ENCODE results near the gene HGF.
"Not testable (repeated sequence)": the region's sequence is repeated elsewhere in the genome, so short reads cannot be mapped to it uniquely, and the experiment has no call there.

The HGF gene

DNA sequence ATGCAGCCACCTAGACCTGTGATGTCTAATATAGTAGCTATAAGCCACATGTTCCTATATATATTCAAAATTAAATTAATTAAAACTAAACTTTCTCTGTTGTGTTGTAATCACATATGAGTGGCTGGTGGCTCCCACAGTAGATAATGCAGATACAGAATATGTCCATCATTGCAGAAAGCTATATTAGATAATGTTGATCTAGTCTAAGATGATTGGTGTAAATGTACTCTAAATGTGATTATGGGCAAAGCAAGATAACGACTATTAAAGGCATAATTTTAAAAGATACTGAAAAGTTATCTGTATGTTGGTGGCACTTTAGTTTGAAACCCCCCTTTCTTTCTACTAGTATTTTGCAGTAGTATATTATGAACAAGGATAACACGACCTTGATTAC is 5.7 kb upstream of the HGF start:
- DNase-seq = no peak

DNA sequence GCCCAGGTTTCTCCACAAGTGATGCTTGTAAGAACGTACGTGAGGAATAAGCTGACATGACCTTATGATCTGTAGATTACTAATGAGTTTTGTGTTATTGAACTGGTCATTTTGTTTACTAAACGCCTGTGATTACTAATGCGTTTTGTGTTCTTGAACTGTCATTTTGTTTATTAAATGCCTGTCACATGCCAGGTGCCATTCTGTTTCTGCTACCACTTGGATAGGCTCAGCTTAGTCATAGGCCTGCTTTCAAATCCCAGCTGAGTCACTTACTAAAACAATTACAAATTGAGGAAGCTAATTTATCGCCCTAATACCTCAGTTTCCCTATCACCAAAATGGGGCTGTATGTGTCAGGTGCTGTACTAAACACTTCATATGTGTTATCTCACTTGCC is 4.7 kb upstream of the HGF start:
- no peak for DNase-seq

DNA sequence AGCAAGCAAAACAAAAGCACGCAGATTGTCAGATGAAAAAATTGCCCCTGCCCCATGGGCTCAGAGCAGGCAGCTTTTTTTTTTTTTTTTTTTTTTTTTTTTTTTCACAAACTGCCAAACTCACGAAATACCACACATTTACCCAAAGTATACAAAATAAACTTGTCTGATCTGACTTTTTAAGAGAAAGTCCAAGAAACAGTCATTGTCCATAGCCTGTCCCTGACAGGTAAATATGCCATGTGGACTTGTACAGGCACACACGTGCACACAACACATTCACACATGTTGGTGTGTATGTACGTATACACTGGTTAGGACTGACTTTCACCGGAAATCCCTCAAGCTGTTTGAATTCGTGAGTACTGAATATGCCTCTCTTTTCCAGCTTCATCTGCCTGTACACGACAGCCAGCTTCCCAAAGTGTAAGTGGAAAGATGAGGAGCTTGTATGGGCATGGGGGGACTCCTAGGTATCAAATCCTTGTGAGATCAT is 929 bp upstream of the HGF start:
- DNase-seq = no peak

DNA sequence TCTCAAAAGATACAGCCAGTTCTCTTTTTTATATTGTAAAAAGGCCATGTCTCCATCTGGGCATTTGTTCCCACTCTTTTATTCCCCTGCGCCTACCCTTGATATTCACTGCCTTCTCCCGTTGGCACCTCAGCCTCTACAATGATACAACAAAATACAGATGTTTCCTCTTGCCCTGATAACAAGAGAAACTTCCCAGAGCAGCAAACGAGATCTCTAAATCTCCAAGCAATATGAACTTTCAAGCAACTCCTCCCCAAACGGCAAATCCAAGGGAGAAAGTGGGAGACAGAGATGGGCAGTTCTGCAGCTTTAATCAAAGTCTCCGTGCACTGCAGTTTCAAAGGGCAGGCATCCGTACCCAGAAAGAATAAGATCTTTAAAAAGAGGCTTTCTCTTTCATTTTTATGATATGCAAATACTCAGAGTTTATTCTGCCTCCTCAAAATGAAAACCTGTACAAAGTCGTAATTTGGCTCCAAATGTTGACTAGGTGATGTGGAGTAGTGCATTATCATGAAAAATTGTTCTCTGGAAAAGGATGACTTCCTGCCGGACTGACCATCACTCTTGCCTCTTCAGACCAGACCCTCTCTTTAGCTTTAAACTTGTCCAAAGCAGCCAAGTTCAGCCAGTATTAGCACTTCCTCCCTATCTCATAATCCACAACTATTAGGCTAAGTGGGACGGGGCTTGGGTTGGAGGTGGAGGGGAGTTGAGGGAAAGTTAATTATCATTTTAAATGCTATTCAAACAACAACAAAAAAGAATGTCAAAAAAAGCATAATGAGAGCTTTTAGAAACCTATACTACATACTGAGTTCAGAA is 682 bp downstream of the HGF start:
- no peak for DNase-seq

DNA sequence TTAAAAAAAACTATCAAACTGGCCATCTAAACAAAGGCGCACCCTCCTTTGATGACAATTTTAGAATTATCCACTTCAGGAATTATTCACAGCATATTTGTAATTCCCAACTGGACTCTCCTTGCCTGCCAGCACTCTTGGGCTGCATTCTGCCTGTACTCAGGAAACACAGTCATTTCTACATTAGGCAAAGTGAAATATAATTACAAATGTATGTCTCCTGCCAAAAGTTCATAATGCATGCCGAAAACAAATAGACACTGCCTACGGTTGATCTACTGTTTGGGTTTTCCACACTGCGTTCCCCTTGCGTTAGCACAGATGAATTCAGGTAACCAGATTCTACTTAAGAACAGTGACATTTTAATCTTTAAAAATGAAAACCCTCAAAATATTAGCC is 1.9 kb downstream of the HGF start:
- no peak for DNase-seq

DNA sequence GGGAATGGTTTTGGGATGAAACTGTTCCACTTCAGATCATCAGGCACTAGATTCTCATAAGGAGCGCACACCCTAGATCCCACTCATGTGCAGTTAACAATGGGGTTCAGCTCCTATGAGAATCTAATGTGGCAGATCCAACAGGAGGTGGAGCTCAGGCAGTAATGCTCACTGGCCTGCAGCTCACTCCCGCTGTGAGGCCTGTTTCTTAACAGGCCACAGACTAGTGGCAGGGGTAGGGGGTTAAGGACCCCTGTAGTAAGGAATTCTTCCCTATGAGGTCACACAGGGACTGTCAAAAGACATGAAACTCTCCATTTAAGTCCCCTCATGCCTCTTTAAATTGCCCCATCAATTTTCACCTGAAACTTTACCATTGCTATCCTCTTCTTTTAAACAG is 8.0 kb downstream of the HGF start:
- no peak for DNase-seq

DNA sequence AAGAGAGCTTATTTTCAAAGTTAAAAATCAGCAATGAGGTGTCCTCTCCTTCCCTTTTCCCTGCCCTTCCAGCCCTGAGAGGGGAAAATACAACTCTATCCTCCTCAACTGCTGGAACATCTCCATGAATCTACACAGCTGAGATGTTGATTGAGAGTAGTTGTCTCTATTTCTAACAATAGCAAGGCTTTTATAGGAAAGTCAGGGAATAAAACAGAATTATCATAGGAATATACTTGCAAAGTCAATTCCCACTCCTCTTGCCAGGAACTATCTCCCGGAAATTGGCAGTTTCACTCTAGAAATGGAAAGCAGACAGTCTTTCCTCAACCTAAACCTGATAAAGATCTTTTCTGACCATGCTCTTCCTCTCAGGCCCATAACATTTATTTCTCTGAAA is 8.8 kb downstream of the HGF start:
- no peak for DNase-seq

DNA sequence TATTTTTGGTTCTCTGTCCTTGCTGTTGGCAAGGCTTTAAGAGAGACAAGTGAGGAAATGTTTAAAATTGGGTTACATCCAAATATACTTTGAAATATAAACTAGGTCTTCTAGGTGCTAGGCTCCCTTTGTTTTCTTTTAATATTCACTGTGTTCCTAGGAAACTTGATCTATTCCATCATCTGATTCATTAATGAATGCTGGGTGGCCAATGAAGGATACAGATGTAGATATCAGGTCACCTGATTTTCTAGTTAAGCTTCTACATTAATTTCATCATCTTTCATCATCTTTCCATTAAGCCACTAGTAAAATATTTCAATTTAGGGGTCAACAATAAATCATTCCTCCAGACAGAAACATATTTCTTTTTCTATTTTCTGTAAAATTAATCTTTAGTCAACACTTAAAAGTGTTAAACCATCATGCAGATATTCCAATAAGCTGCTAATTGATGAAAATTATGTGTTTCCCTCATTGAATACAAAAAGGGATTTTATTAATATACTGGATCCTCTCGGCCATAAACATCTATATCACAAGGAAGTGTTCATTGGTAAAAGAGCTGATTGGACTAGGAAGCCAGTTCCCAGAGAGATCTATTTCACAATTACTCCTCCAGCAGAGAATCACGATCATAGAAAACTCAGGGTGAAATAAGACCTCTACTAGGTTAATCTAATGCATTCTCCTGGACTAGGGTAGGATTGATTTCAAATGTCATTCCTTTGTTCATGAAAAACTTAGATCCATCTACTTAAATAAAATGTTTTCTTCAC is 14.7 kb downstream of the HGF start:
- no peak for DNase-seq

DNA sequence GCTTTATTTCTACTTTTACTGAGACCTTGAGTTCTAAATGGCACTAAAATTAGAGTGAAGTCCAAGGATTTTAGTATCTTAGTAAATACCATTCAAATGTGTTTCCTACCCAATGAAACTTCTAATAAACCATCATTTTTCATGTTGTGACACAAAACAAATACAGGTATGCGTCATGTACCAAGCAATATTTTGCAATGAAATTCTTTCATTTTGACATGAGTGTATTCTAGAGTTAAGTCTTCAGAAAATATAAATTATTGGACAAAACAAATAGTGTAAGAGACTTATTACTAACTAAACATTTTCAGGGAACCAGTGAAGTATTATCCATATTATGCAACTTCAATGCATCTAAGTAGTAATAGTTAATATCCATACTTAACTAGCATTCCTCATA is 16.5 kb downstream of the HGF start:
- no peak for DNase-seq

DNA sequence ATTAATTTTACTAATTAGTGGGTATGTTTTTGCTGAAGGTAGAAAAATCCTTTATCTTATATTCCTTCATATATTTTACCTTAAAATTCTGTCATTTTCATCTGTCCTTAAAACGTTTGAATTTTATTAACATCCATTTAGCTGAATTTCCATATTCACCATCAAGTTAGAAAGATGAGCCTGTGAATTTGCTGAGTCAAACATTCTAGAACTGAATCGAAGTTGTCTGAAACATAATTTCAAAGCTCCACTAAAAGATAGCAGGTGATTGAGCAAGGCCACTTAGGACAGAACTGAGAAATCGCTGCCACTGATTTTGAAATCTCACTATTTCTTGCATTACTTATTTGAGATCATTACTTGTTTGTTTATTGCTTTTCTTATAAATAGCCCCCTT is 17.5 kb downstream of the HGF start:
- DNase-seq = no peak

DNA sequence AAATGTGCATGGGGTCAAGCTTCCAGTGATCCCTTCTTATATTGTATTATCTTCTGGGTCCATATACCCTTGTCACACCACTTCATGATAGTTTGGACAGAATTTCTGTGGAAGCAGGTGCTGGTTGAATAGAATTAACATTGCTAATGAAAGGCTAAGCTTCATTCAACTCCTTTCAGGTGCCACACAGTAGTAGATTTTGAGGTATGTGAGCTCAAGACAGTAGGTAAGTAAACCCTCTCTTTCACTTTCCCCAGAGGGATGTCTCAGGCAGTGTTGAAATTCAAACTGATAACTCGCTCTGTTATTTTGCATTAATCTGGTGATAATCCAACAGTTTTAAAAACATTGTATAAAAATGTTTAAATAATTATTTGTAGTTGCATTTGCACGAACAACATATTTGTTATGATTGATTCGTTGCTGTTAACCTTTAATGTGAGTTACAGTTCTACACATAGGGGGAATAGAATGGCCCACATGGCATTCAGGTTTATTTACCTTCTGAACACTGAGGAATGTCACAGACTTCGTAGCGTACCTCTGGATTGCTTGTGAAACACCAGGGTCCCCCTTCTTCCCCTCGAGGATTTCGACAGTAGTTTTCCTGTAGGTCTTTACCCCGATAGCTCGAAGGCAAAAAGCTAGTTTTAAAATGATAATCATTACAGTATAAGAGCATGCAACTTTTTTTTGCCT is 18.1 kb downstream of the HGF start:
- no peak for DNase-seq

DNA sequence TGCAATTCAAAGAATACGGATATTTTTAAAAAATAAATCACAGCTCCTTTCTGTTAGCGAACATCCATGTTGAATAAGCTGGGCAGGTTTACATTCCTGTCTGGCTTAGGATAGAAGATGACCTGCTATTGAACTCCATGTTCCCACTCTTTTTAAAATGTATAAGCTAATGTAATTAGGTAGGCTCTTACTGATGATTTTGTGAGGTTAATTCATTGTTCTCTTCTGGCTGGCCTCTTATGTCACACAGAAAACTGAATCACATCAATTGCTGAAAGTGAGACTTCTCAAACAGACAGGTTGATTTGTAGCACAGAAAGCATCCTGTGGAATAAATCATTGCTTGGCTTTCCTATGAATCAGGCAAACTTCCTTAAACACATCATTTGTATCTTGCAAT is 24.2 kb downstream of the HGF start:
- no peak for DNase-seq

DNA sequence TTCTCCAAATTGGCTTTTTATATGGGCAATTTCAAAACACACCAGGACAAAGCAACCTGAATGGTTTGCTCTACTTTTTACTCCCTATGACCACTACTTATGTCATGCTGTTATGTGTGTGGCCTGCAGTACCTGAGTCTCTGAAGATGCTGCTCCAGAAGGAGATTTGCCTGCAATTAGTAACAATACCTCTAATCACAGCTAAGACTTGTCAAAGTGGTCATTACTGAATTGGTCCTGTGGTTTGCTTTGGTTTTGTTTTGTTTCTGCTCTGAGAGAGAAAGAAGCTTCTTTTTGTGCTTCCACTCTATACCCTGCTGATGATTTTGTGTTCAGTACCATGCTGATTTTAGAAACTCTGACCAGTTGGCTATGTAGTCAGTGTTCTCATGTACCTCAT is 25.5 kb downstream of the HGF start:
- no peak for DNase-seq

DNA sequence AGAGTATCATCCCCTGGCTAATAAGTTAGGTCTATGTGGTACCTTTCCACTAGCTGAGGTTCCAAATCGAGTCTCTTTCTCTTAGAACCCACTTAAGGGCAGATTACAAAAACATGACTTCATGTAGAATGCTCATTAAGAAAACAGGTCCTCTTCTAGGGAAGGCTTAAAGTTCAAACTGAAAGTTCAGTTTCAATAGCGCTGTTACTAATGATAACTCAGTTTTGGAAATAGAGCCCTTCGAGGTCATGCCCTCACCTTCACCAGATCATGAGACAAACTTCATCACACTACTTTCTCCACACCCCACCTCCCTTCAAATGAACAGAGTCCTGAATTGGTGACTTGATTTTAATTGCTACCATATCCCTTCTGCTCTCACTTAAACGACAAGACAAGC is 26.2 kb downstream of the HGF start:
- DNase-seq = no peak

DNA sequence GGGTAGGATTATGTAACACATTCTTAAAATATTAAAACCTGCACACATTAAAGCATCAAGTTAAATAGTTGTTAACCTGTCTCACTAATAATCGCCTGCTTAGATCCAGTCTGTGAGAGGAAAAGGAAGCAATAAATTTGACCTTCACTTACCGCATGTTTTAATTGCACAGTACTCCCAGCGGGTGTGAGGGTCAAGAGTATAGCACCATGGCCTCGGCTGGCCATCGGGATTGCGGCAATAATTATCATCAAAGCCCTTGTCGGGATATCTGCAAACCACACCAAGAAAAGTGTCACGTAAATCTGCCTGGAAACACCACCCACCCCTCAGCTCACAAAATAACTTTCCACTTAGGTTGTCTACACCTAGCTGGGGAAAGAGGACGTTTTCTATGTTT is 26.6 kb downstream of the HGF start:
- no peak for DNase-seq

DNA sequence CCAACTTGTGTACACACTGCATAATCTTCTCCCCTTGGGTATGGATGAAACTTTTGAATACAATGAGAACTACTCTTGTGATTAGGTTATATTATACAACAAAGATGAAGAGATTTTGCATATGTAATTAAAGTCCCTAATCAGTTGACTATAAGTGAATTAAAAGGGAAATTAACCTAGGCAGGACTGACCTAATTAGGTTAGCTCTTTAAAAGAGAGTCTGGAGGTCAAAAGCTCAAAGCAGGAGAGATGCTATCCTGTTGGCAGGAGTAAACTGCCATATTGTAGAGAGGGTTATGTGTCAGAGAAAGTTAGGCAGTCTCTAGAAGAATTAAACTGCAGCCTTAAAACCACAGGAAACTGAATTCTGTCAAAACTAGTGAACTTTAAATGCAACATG is 29.4 kb downstream of the HGF start:
- no peak for DNase-seq

DNA sequence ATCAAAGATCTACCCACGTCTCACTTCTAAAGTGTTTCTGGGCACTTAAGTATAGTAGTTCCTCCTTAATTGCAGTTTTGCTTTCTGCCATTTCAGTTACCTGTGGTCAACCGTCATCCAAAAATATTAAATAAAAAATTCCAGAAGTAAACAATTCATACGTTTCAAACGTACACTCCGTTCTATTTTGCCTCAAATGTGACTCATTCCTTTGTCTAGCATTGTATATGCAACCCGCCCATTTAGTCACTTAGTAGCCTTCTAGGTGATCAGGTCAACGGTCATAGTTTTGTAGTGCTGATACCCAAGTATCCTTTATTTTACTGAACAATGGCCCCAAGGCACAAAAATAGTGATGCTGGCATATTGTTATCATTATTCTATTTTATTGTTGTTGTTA is 33.8 kb downstream of the HGF start:
- no peak for DNase-seq

DNA sequence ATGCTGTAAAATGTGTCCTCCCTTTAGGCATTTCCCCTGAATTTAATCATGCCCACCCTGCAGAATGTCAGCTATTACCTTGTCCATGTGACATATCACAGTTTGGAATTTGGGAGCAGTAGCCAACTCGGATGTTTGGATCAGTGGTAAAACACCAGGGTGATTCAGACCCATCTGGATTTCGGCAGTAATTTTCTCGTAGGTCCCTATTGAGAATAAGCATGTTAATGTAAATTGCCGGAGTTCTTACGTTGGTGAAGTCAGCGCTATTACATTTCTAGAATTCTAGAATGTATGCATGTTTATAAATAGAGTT is 44.1 kb downstream of the HGF start:
- no peak for DNase-seq

DNA sequence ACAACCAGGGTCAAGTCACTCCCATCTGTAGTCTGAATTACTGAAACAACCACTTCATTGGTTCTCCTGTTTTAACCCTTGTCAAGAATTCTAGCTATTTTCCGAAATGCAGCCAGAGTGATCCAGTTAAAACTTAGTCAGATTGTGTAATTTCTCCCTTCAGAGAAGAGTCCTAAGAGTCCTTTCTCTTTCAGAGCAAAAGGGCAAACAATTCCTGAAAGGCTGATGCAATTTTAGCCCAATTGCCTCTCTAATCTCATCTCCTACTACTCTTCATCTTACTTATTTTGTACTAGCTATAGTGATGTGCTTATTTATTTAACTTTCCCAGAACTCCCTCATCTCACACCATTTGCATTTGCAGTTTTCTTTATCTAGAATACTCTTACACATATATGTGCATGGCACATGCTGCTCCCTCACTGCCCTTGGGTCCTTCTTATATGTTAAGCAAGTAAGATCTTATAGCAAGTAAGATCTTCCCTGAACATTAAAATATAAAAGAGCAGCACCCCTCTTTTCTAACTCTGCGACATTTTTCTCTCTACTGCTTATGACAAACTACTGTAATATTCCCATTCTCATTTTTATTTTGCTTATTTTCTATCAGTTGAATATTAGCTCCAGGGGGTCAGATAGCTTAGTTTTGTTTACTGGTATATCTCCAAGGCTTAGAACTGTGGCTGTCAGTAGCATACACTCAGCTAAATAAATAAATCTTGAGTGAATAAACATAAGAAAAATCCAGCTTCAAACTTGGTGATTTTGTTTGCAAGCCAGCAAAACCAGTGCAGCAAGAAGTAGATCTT is 44.6 kb downstream of the HGF start:
- no peak for DNase-seq

DNA sequence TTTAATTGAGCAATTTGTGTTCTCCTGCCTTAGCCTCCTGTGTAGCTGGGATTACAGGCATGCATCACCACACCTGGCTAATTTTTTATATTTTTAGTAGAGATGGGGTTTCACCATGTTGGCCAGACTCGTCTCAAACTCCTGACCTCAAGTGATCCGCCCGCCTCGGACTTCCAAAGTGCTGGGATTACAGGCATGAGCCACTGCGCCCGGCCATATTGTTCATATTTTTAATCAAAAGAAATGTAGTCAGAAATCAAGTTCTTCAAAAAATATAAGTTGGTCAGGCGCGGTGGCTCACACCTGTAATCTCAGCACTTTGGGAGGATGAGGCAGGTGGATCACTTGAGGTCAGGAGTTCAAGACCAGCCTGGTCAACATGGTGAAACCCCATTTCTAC is 47.6 kb downstream of the HGF start:
- DNase-seq = not testable (repeated sequence)

DNA sequence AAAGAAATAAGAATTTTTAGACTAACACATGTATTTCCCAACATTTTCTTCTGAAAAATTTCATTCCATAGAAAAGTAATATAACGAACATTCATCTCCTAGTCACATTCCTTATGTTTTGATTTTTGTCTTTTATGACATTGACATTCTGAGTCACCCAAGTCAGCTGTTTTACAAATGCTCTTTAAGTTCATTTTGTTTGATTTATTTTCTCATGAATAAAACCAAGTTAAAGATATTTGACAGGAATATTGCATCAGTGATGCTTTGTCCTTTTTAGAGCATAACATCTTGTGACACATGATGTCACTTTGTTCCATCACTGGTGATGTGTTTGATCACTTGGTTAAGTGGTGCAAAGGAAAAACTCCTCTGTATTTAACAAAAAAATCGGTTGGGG is 48.4 kb downstream of the HGF start:
- DNase-seq = no peak

DNA sequence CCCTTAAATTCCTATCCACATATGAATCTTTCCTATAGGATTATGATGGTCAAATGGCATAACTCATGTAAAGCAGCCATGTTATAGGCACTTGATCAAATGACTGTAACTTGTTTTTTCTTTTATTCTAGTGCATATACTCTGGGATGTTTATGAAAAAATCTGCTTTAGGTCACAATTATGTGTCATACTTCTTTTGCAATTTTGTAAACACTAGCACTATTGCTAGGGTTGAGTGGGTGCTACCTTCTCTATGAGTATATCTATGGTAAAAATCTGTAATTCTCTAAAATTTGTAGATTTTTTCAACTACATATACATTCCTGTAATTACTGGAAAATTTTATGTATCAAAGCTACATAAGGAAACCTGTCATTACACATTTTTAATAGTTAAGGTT is 50.0 kb downstream of the HGF start:
- DNase-seq = no peak

DNA sequence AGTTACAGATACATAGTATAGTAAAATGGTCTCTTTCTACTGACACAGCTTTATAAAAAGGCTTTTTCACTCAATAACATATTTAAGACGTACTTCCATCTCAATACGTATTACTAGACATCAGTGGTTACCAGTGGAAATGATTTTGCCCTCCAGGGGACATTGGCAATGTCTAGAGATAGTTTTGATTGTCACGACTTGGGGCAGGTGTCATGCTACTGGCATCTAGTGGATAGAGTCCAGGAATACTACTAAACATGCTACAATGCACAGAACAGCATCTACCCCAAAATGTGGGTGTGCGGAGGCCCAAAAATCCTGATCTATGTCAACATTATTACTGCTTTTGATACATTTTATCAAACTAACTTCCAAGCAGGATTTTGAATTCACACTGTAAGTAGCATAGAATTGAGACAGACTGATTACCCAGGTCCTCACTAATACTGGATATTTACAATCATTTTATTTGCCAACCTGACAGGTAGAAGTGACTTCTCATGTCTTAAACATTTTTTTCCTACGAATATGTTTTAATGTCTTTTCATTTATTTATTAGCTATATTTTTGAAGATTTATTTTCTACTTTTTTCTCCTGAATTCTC is 53.8 kb downstream of the HGF start:
- peak; percentile 3 for DNase-seq
